Trophoblast cell (in vitro differentiated cells and primary cell): Measurements from ENCODE around the gene MITF.

Experiments used
- DNase-seq, 2 donors: peaks; one replicate each; pipeline ENCODE4 v3.0.0-alpha.2; 2016
- H2AFZ ChIP-seq: 2 replicates; pipeline ENCODE4 v1.6.1; 2013; ENCODE audit warnings: low read length, moderate library complexity, mild to moderate bottlenecking; ENCODE audit not compliant: insufficient read depth, poor library complexity
- H2AK5ac ChIP-seq: 2 replicates; pipeline ENCODE4 v1.6.1; 2013; ENCODE audit warnings: mild to moderate bottlenecking, low read length
- H2BK120ac ChIP-seq: 2 replicates; pipeline ENCODE4 v1.6.1; 2013; ENCODE audit warnings: low read length, mild to moderate bottlenecking, moderate library complexity; ENCODE audit not compliant: insufficient read depth, poor library complexity
- H2BK12ac ChIP-seq: 2 replicates; pipeline ENCODE4 v1.6.1; 2013; ENCODE audit warnings: mild to moderate bottlenecking, low read length, moderate library complexity
- H2BK5ac ChIP-seq: 2 replicates; pipeline ENCODE4 v1.6.1; 2013; ENCODE audit warnings: low read length, low read depth, moderate library complexity, mild to moderate bottlenecking; ENCODE audit not compliant: poor library complexity
- H3K14ac ChIP-seq: 2 replicates; pipeline ENCODE4 v1.6.1; 2013; ENCODE audit warnings: mild to moderate bottlenecking, low read length
- H3K18ac ChIP-seq: 2 replicates; pipeline ENCODE4 v1.6.1; 2013; ENCODE audit warnings: mild to moderate bottlenecking, low read length
- H3K23ac ChIP-seq: 2 replicates; pipeline ENCODE4 v1.6.1; 2013; ENCODE audit warnings: low read length
- H3K27ac ChIP-seq: 2 replicates; pipeline ENCODE4 v1.5.1; 2013; ENCODE audit warnings: low read depth, mild to moderate bottlenecking, inconsistent platforms, low read length, moderate library complexity
- H3K27me3 ChIP-seq: 2 replicates; pipeline ENCODE4 v1.6.1; 2013; ENCODE audit warnings: inconsistent platforms, mild to moderate bottlenecking, low read length, moderate library complexity; ENCODE audit not compliant: insufficient read depth
- H3K36me3 ChIP-seq, 2 experiments: 1 replicate in 1 of 2; 2 replicates in 1 of 2; pipeline ENCODE4 v1.6.1; 2013; ENCODE audit warnings: low read length in 2 of 2, mild to moderate bottlenecking in 2 of 2, moderate library complexity in 1 of 2; ENCODE audit not compliant: insufficient read depth in 2 of 2, control insufficient read depth in 1 of 2
- H3K4ac ChIP-seq: 2 replicates; pipeline ENCODE4 v1.6.1; 2013; ENCODE audit warnings: low read depth, mild to moderate bottlenecking, low read length, moderate library complexity
- H3K4me1 ChIP-seq, 2 experiments: 1 replicate in 1 of 2; 2 replicates in 1 of 2; pipeline ENCODE4 v1.6.1; 2013; ENCODE audit warnings: low read length in 2 of 2, mild to moderate bottlenecking in 2 of 2, moderate library complexity in 1 of 2; ENCODE audit not compliant: insufficient read depth in 2 of 2, control insufficient read depth in 1 of 2
- H3K4me2 ChIP-seq: 2 replicates; pipeline ENCODE4 v1.6.1; 2013; ENCODE audit warnings: inconsistent platforms, mild to moderate bottlenecking, low read length, moderate library complexity
- H3K4me3 ChIP-seq: 2 replicates; pipeline ENCODE4 v1.5.1; 2013; ENCODE audit warnings: mild to moderate bottlenecking, low read depth, low read length, inconsistent platforms
- H3K79me1 ChIP-seq: one replicate; pipeline ENCODE4 v1.6.1; 2013; ENCODE audit warnings: low read length
- H3K79me2 ChIP-seq: 2 replicates; pipeline ENCODE4 v1.6.1; 2013; ENCODE audit warnings: low read length, mild to moderate bottlenecking; ENCODE audit not compliant: control insufficient read depth, insufficient read depth, poor library complexity
- H3K9ac ChIP-seq: 2 replicates; pipeline ENCODE4 v1.6.1; 2013; ENCODE audit warnings: mild to moderate bottlenecking, low read length
- H3K9me3 ChIP-seq: 2 replicates; pipeline ENCODE4 v1.6.1; 2013; ENCODE audit warnings: low read depth, mild to moderate bottlenecking, control low read depth, inconsistent platforms, low read length; ENCODE audit not compliant: insufficient read depth
- H4K12ac ChIP-seq: 2 replicates; pipeline ENCODE4 v1.6.1; 2013; ENCODE audit warnings: low read depth, mild to moderate bottlenecking, low read length, moderate library complexity
- H4K8ac ChIP-seq: 2 replicates; pipeline ENCODE4 v1.6.1; 2013; ENCODE audit warnings: low read depth, mild to moderate bottlenecking, low read length, moderate library complexity
- H4K91ac ChIP-seq: one replicate; pipeline ENCODE4 v1.6.1; 2013; ENCODE audit warnings: low read depth, mild to moderate bottlenecking, low read length, moderate library complexity
- WGBS: extraction: QIAGEN DNeasy Blood & Tissue Kit; methylation state at CpG from one replicate; pipeline ENCODE4 v1.1.7; 2013; ENCODE audit warnings: missing lambda C conversion rate; ENCODE audit not compliant: insufficient read length, insufficient coverage; ENCODE audit errors: extremely low coverage; 5-methylcytosine and 5-hydroxymethylcytosine counted together

Gene MITF

DNA sequence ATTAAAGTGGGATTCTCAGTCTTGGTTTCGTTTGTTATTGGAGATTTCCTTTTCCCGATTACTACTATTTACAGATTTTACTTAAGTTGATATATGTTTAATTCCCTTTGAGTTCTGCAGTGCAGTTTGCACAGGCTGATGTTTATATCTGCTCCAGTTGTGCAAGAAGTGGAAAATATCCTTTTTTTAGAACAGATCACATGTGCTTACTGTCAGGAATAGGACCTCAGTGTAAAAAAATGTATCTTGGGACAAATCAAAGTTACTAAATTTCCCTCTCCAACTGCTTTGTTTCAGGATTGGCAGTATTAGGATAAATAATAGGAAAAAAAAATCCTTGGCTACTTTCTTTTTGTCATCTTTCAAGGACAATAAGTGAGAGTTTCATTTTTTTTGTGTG is 6.9 kb downstream of the MITF start:
- no peak overlapping the region for H3K18ac ChIP-seq
- no peak overlapping the region for H4K8ac ChIP-seq
- no CpG with 5 or more reads among the region's 2 CpGs for WGBS
- H3K79me2 ChIP-seq = no peaks in the 10 kb centered on the region
- no peak overlapping the region for H3K14ac ChIP-seq
- no peak for DNase-seq
- no peak overlapping the region for H2BK5ac ChIP-seq
- no peak overlapping the region for H3K4me3 ChIP-seq
- no peak overlapping the region for H3K4ac ChIP-seq
- peaks cover 0 to 1% of the 10 kb centered on the region in 2 experiments for H3K4me1 ChIP-seq
- no peak overlapping the region for H3K4me2 ChIP-seq
- H2BK120ac ChIP-seq = no peak overlapping the region
- H3K9me3 ChIP-seq = no peaks in the 10 kb centered on the region
- no peak overlapping the region for H2AFZ ChIP-seq
- no peaks in the 10 kb centered on the region for H3K27me3 ChIP-seq
- no peaks in the 10 kb centered on the region for H3K36me3 ChIP-seq
- no peak overlapping the region for H2AK5ac ChIP-seq
- no peak overlapping the region for H4K12ac ChIP-seq
- no peaks in the 10 kb centered on the region for H3K79me1 ChIP-seq
- no peak overlapping the region for H3K23ac ChIP-seq
- no peak overlapping the region for H3K9ac ChIP-seq
- H3K27ac ChIP-seq = no peak overlapping the region
- no peak overlapping the region for H2BK12ac ChIP-seq
- no peak overlapping the region for H4K91ac ChIP-seq

DNA sequence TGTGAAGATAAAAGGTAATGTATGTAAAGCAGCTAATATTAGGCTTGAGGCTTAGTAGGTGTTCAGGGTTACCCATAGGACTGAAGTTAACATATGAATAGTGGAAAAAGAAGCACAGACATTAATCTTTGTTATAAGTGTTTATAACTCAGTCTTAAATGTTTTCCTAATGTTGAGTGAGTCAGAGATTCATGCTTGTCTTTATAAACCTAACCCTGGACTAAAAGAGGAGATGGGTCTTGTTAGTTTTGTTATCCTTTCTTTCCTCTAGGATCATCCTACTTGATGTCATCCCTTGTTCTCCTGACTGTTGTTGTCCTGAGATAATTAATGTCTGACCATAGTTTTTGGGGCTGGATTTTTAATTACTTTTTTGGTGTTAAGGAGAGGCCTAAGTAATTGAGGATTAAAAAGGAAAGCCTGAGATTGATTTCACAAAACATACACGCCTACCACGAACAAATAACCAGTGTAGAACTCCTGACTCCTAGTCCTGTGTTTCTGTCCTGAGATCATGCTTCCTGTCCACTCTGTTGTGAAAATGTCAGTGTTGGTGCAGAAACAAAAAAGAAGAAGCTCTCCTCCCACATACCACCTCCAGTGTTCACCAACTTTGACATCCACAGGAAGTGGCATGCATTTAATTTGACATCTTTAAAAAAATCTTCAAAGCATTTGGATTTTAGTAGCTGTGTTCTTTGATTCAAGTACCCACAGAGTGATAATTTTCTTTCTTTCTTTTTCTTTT is 8.4 kb downstream of the MITF start:
- Histone ChIP-seq H3K27me3 (no peaks in the 10 kb centered on the region), H4K91ac (no peak overlapping the region), H2BK120ac (no peak overlapping the region), H3K4ac (no peak overlapping the region), H3K79me2 (no peaks in the 10 kb centered on the region), H2BK12ac (no peak overlapping the region), H2BK5ac (no peak overlapping the region), H3K23ac (no peak overlapping the region), H3K79me1 (no peaks in the 10 kb centered on the region), H4K8ac (no peak overlapping the region), H3K9ac (no peak overlapping the region), H3K4me2 (no peak overlapping the region), H3K18ac (no peak overlapping the region), H2AFZ (no peak overlapping the region), H3K27ac (no peak overlapping the region), H3K4me1 (peaks cover 0 to 1% of the 10 kb centered on the region in 2 experiments), H4K12ac (no peak overlapping the region), H2AK5ac (no peak overlapping the region), H3K14ac (no peak overlapping the region), H3K4me3 (no peak overlapping the region), H3K36me3 (no peaks in the 10 kb centered on the region), H3K9me3 (no peaks in the 10 kb centered on the region)
- no peak for DNase-seq
- no CpG with 5 or more reads among the region's 2 CpGs for WGBS

DNA sequence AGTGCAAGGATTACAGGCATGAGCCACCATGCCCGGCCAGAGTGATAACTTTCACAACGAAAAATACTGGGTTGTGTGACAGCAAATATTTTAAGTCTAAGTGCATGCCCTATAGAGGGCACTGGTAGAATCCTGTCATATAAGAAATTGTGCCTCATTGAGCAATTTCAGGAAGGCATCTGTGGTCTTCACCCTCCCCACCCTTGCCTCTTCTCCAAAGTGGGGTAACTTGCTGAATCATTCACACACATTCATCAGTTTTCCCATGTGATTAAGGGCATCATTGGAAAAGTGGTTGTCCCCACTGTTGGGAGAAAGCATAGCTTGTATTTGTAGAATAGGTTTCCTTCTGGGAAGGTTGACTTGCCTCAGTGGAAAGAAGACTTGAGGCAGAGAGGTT is 9.2 kb downstream of the MITF start:
- peaks cover 0 to 1% of the 10 kb centered on the region in 2 experiments for H3K4me1 ChIP-seq

GRCh38 chr3:69749461-69749860 is 10.2 kb downstream of the MITF start:
- H3K79me1 ChIP-seq = no peaks in the 10 kb centered on the region
- H3K18ac ChIP-seq = no peak overlapping the region
- H3K14ac ChIP-seq = no peak overlapping the region
- no peak overlapping the region for H3K9ac ChIP-seq
- no peak overlapping the region for H4K91ac ChIP-seq
- H3K23ac ChIP-seq = no peak overlapping the region
- no peak overlapping the region for H2AFZ ChIP-seq
- no peak overlapping the region for H3K4me3 ChIP-seq
- peaks cover 2% of the 10 kb centered on the region for H3K9me3 ChIP-seq
- no peak overlapping the region for H2BK12ac ChIP-seq
- H2AK5ac ChIP-seq = no peak overlapping the region
- H3K27me3 ChIP-seq = no peaks in the 10 kb centered on the region
- no peaks in the 10 kb centered on the region for H3K36me3 ChIP-seq
- H3K4me1 ChIP-seq = no peaks in the 10 kb centered on the region
- no CpG with 5 or more reads among the region's 3 CpGs for WGBS
- no peak overlapping the region for H3K4ac ChIP-seq
- no peak for DNase-seq
- H4K8ac ChIP-seq = no peak overlapping the region
- H2BK120ac ChIP-seq = no peak overlapping the region
- H3K27ac ChIP-seq = no peak overlapping the region
- H2BK5ac ChIP-seq = no peak overlapping the region
- H3K4me2 ChIP-seq = no peak overlapping the region
- no peak overlapping the region for H4K12ac ChIP-seq
- H3K79me2 ChIP-seq = no peaks in the 10 kb centered on the region

More for the DNA sequence above, 9.2 kb downstream of the MITF start:
- no peak overlapping the region for H4K12ac ChIP-seq
- no peak overlapping the region for H3K14ac ChIP-seq
- H3K4me2 ChIP-seq = no peak overlapping the region
- H2AFZ ChIP-seq = no peak overlapping the region
- H3K27ac ChIP-seq = no peak overlapping the region
- no CpG with 5 or more reads among the region's 2 CpGs for WGBS
- H3K23ac ChIP-seq = no peak overlapping the region
- no peak overlapping the region for H3K4me3 ChIP-seq
- H2BK120ac ChIP-seq = no peak overlapping the region
- no peak overlapping the region for H4K91ac ChIP-seq
- H3K27me3 ChIP-seq = no peaks in the 10 kb centered on the region
- H3K4ac ChIP-seq = no peak overlapping the region
- H3K9ac ChIP-seq = no peak overlapping the region
- no peak overlapping the region for H2BK5ac ChIP-seq
- DNase-seq = no peak
- no peak overlapping the region for H4K8ac ChIP-seq
- H3K9me3 ChIP-seq = peaks cover 2% of the 10 kb centered on the region
- H3K36me3 ChIP-seq = no peaks in the 10 kb centered on the region
- H2BK12ac ChIP-seq = no peak overlapping the region
- no peaks in the 10 kb centered on the region for H3K79me1 ChIP-seq
- no peaks in the 10 kb centered on the region for H3K79me2 ChIP-seq
- H2AK5ac ChIP-seq = no peak overlapping the region
- no peak overlapping the region for H3K18ac ChIP-seq
